Measurements from ENCODE around the gene TNFRSF12A. TPM values are rescaled to one million over a fixed set of nuclear protein-coding genes. Genes with fewer than 3 reads are reported as not detected.

TNFRSF12A gene
- total RNA-seq, 1 experiment from 2014 or later: 147 TPM

DNA sequence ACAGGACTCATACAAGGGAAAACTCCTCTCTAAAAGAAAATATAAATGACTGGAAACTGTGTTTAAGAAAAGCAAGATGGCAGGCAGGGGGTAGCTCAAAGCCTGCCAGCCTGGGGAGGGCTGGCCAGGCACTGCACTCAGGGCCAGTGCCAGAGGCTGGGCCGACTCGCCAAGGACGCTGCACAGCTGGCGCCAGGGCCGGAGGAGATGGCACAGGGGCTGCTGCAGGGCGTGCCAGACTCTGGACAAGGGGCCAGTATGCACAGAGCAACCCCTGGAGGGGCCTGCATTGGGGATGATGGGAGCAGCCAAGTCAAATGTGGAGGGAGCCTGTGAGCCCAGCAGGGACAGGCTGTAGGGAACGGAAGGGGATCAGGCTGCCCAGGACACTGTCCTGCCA is 44.0 kb upstream of the TNFRSF12A start:
- Histone ChIP-seq H3K79me1 (ENCODE audit: insufficient read depth, low read depth, low read length, poor library complexity, severe bottlenecking) (no peaks in the 10 kb centered on the region), H3K79me2 (ENCODE audit: insufficient read depth, low read length) (no peaks in the 10 kb centered on the region; the same call in 1 of the 2 replicates), H3K18ac (ENCODE audit: insufficient read length, low read depth, low read length) (no peak overlapping the region), H4K20me1 (ENCODE audit: control insufficient read depth, insufficient read depth, insufficient read length) (no peaks in the 10 kb centered on the region), H3K9ac (ENCODE audit: extremely low read depth, insufficient read length, low read length) (no peak overlapping the region), H4K8ac (replicated peaks; ENCODE audit: insufficient read length, low read depth, low read length) (no peak overlapping the region), H3K4me1 (ENCODE audit: insufficient read depth, low read length) (no peaks in the 10 kb centered on the region), H2AFZ (ENCODE audit: low read length) (no peak overlapping the region), H3K4me2 (ENCODE audit: insufficient read depth, insufficient read length, low read length) (no peak overlapping the region), H2BK12ac (ENCODE audit: insufficient read length, low read depth, low read length) (no peak overlapping the region), H3K4ac (ENCODE audit: low read depth, low read length) (no peak overlapping the region), H3T11ph (ENCODE audit: low read length) (no peak overlapping the region), H2BK20ac (ENCODE audit: low read depth, low read length, poor library complexity, severe bottlenecking) (no peak overlapping the region), H3K9me3 (ENCODE audit: control insufficient read depth, low read depth, low read length) (no peaks in the 10 kb centered on the region), H3K27me3 (ENCODE audit: insufficient read depth, low read length) (no peaks in the 10 kb centered on the region), H2BK15ac (ENCODE audit: low read depth, low read length) (no peak overlapping the region), H2BK120ac (ENCODE audit: low read depth, low read length, poor library complexity, severe bottlenecking) (no peak overlapping the region), H2BK5ac (ENCODE audit: insufficient read length, low read length) (no peak overlapping the region), H2AK5ac (ENCODE audit: insufficient read length, low read length) (no peak overlapping the region), H3K56ac (ENCODE audit: insufficient read length, low read depth, low read length) (no peak overlapping the region), H3K14ac (ENCODE audit: insufficient read depth, low read length) (no peak overlapping the region), H3K23ac (ENCODE audit: insufficient read length, low read depth, low read length) (no peak overlapping the region), H4K91ac (ENCODE audit: insufficient read length, low read depth, low read length) (no peak overlapping the region), H3K27ac (ENCODE audit: insufficient read length, low read depth, low read length) (no peak overlapping the region), H3K23me2 (ENCODE audit: insufficient read length, low read depth, low read length, poor library complexity, severe bottlenecking) (peaks cover 9% of the 10 kb centered on the region), H4K5ac (ENCODE audit: insufficient read length, low read depth, low read length) (no peak overlapping the region)
- no peaks in the 10 kb centered on the region; the same call in none of the 2 replicates for H3K27me3 Mint-ChIP-seq (ENCODE audit: low read depth)
- peaks cover 11 to 47% (median 38%) of the 10 kb centered on the region in 3 experiments; a peak in 6 of 7 replicates for H3K36me3 Mint-ChIP-seq (ENCODE audit: insufficient read depth in 1 of 3, low read depth in 3 of 3)
- no peaks in the 10 kb centered on the region for H3K9me3 Mint-ChIP-seq
- H3K4me1 Mint-ChIP-seq: peaks cover 13 to 14% of the 10 kb centered on the region in 2 experiments
- no CpG with 5 or more reads among the region's 7 CpGs for WGBS (ENCODE audit: extremely low coverage, insufficient read length, low lambda C conversion rate)
- TF ChIP-seq CTCF (conservative IDR thresholded peaks at IDR 0.05): no peak
- H3K27ac Mint-ChIP-seq: no peak overlapping the region
- no peak for DNase-seq
- no peak overlapping the region for H3K4me3 Mint-ChIP-seq

Data from H9 (cell line).